ENCODE results near the gene ABCC2.

- TF ChIP-seq CTCF (conservative IDR thresholded peaks at IDR 0.05; ENCODE audit: low read length) (no peak), EZH2phosphoT487 (IDR thresholded peaks at IDR 0.05; ENCODE audit: borderline replicate concordance) (no peak)
These were observed 59.3 kb downstream of the ABCC2 start for GRCh38 chr10:99841746-99842145.

Measured in Loucy (cell line).